ENCODE data around the gene HOXC4. TPM values are rescaled to one million over a fixed set of nuclear protein-coding genes. Genes with fewer than 3 reads are reported as not detected.
A peak's percentile ranks its signal among the peaks of the same experiment; 100 is the strongest.

Gene HOXC4
- total RNA-seq, 1 donor: 3.3 TPM

- H3K36me3 ChIP-seq (ENCODE audit: insufficient read depth, low read length): no peaks in the 10 kb centered on the region
- H3K9me3 ChIP-seq (ENCODE audit: low read depth, low read length): no peaks in the 10 kb centered on the region
- no peak overlapping the region for H2AFZ ChIP-seq (ENCODE audit: low read length)
- peaks cover 69% of the 10 kb centered on the region for H3K4me1 ChIP-seq (ENCODE audit: insufficient read depth, low read length)
- peak overlapping the region; percentile 90 for H3K27ac ChIP-seq (ENCODE audit: low read depth, low read length)
- TF ChIP-seq, protein P1, sequence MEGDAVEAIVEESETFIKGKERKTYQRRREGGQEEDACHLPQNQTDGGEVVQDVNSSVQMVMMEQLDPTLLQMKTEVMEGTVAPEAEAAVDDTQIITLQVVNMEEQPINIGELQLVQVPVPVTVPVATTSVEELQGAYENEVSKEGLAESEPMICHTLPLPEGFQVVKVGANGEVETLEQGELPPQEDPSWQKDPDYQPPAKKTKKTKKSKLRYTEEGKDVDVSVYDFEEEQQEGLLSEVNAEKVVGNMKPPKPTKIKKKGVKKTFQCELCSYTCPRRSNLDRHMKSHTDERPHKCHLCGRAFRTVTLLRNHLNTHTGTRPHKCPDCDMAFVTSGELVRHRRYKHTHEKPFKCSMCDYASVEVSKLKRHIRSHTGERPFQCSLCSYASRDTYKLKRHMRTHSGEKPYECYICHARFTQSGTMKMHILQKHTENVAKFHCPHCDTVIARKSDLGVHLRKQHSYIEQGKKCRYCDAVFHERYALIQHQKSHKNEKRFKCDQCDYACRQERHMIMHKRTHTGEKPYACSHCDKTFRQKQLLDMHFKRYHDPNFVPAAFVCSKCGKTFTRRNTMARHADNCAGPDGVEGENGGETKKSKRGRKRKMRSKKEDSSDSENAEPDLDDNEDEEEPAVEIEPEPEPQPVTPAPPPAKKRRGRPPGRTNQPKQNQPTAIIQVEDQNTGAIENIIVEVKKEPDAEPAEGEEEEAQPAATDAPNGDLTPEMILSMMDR (IDR thresholded peaks at IDR 0.05; ENCODE audit: extremely low read depth, low read depth, low read length): peak; percentile 12
- no peaks in the 10 kb centered on the region for H3K27me3 ChIP-seq (ENCODE audit: insufficient read depth, low read length)
- peak overlapping the region; percentile 94 for H3K4me2 ChIP-seq (ENCODE audit: insufficient read depth, low read length)
- H4K20me1 ChIP-seq (ENCODE audit: insufficient read depth, low read length): peaks cover 48% of the 10 kb centered on the region
- H3K79me2 ChIP-seq (ENCODE audit: insufficient read depth, low read length): peaks cover 91% of the 10 kb centered on the region
- no peak for DNase-seq (ENCODE audit: insufficient read length, low spot score, missing footprints)
- peak overlapping the region; percentile 94 for H3K4me3 ChIP-seq (ENCODE audit: insufficient read depth, low read length)
Observed at GRCh38 chr12:54021432-54022013, 32.1 kb upstream of the HOXC4 start.

DNA sequence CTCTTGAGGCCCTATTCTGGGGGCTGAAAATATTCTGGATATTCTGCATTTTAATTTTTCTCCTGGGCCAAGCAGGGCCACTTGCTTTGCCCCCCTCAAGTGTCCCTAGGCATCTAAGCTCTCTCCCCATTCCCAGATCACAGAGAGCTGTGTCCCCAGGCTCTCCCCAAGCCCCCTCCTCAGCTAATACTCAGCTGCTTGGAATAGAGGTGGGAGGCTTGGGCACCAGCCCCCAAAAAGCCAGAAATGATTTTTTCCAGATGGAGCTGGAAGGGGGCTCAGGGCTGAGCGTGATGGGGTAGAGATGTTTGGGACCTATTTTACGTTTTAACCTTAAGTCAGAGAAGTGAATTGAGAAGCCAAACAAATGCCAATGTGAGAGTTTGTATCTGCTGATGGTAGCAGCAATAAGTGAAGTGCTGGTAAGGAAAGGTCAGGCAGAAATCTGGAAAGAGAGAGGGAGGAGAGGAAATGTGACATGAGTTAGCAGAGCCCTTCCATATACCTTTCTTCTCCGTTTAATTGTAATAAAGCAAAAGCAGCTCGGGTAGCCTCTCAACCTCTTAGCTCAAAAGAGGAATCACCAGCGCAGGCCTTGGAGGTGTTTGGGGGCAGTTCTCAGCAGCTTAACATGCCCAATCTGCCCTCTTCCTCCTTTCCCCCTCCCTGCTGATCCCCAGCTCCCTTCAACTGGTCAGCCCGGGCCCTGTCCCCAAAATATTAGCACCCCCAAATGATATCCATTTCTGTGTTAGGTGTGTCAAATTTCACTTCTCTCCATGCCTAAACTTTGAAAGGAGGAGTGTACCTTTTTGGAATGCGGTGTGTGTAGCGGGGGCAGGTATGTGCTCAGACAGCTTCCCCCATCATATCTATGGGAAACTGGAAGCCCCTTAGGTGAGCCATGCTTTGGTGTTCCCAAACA, 30.4 kb upstream of the HOXC4 start:
- Histone ChIP-seq H3K4me3 (ENCODE audit: insufficient read depth, low read length) (no peak overlapping the region), H3K27ac (ENCODE audit: low read depth, low read length) (peak overlapping the region; percentile 42), H3K79me2 (ENCODE audit: insufficient read depth, low read length) (peaks cover 98% of the 10 kb centered on the region), H3K4me1 (ENCODE audit: insufficient read depth, low read length) (peaks cover 74% of the 10 kb centered on the region), H3K9me3 (ENCODE audit: low read depth, low read length) (no peaks in the 10 kb centered on the region), H3K36me3 (ENCODE audit: insufficient read depth, low read length) (no peaks in the 10 kb centered on the region), H3K27me3 (ENCODE audit: insufficient read depth, low read length) (no peaks in the 10 kb centered on the region), H4K20me1 (ENCODE audit: insufficient read depth, low read length) (peaks cover 48% of the 10 kb centered on the region), H3K4me2 (ENCODE audit: insufficient read depth, low read length) (peak overlapping the region; percentile 70), H2AFZ (ENCODE audit: low read length) (no peak overlapping the region)
- DNase-seq (ENCODE audit: insufficient read length, low spot score, missing footprints): no peak
- TF ChIP-seq, protein P1 (IDR thresholded peaks at IDR 0.05; ENCODE audit: extremely low read depth, low read depth, low read length): no peak

GRCh38 chr12:54024127-54024526, 29.5 kb upstream of the HOXC4 start:
- peaks cover 69% of the 10 kb centered on the region for H3K4me1 ChIP-seq (ENCODE audit: insufficient read depth, low read length)
- H4K20me1 ChIP-seq (ENCODE audit: insufficient read depth, low read length): peaks cover 48% of the 10 kb centered on the region
- peaks cover 99% of the 10 kb centered on the region for H3K79me2 ChIP-seq (ENCODE audit: insufficient read depth, low read length)
- H3K27me3 ChIP-seq (ENCODE audit: insufficient read depth, low read length): no peaks in the 10 kb centered on the region
- H3K36me3 ChIP-seq (ENCODE audit: insufficient read depth, low read length): peaks cover 5% of the 10 kb centered on the region
- TF ChIP-seq, protein P1 (IDR thresholded peaks at IDR 0.05; ENCODE audit: extremely low read depth, low read depth, low read length): no peak
- H3K4me3 ChIP-seq (ENCODE audit: insufficient read depth, low read length): peak overlapping the region; percentile 40
- DNase-seq (ENCODE audit: insufficient read length, low spot score, missing footprints): no peak
- H3K27ac ChIP-seq (ENCODE audit: low read depth, low read length): peak overlapping the region; percentile 42
- no peak overlapping the region for H2AFZ ChIP-seq (ENCODE audit: low read length)
- no peaks in the 10 kb centered on the region for H3K9me3 ChIP-seq (ENCODE audit: low read depth, low read length)
- peak overlapping the region; percentile 70 for H3K4me2 ChIP-seq (ENCODE audit: insufficient read depth, low read length)

All from osteoblast (primary cell).